BE2C (cell line): ENCODE data around the gene TEX101.
"Not testable (repeated sequence)": the region's sequence is repeated elsewhere in the genome, so short reads cannot be mapped to it uniquely, and the experiment has no call there.

Experiments
- DNase-seq: peaks from one replicate; pipeline ENCODE4 v3.0.0-alpha.2; 2020
- H3K27me3 ChIP-seq: fragments of 250-450 bp; sonication (Bioruptor Pico); 2 replicates; pipeline ENCODE4 v1.5.1; 2020; ENCODE audit warnings: mild to moderate bottlenecking
- H3K36me3 ChIP-seq: fragments of 250-450 bp; sonication (Bioruptor Pico); 2 replicates; pipeline ENCODE4 v1.5.1; 2020; ENCODE audit warnings: mild to moderate bottlenecking
- H3K4me1 ChIP-seq: fragments of 250-450 bp; sonication (Bioruptor Pico); 2 replicates; pipeline ENCODE4 v1.5.1; 2020
- H3K4me3 ChIP-seq: 2 replicates; pipeline ENCODE4 v1.5.1; 2011; ENCODE audit warnings: low read depth, low read length
- H3K9me3 ChIP-seq: fragments of 250-450 bp; sonication (Bioruptor Pico); 2 replicates; pipeline ENCODE4 v1.5.1; 2020
- CTCF ChIP-seq: IDR thresholded peaks from 2 replicates; pipeline ENCODE4 v1.5.1; 2012; ENCODE audit warnings: mild to moderate bottlenecking, low read depth, low read length

TEX101 gene

GRCh38 chr19:43430976-43431375 lies 16.3 kb downstream of the TEX101 start:
- no peak for TF ChIP-seq CTCF
- Histone ChIP-seq H3K27me3 (no peaks in the 10 kb centered on the region), H3K4me1 (no peaks in the 10 kb centered on the region)

GRCh38 chr19:43433358-43433673 lies 18.6 kb downstream of the TEX101 start:
- H3K4me3 ChIP-seq = no peak overlapping the region
- H3K9me3 ChIP-seq = no peaks in the 10 kb centered on the region
- H3K36me3 ChIP-seq = no peaks in the 10 kb centered on the region
- DNase-seq = no peak
- no peak for TF ChIP-seq CTCF
- no peaks in the 10 kb centered on the region for H3K27me3 ChIP-seq
- H3K4me1 ChIP-seq = no peaks in the 10 kb centered on the region

More at GRCh38 chr19:43430976-43431375, 16.3 kb downstream of the TEX101 start:
- no peak for DNase-seq
- Histone ChIP-seq H3K4me3 (no peak overlapping the region), H3K9me3 (no peaks in the 10 kb centered on the region), H3K36me3 (no peaks in the 10 kb centered on the region)

GRCh38 chr19:43433689-43434088 lies 19.0 kb downstream of the TEX101 start:
- Histone ChIP-seq H3K4me1 (no peaks in the 10 kb centered on the region), H3K4me3 (no peak overlapping the region), H3K27me3 (no peaks in the 10 kb centered on the region), H3K9me3 (no peaks in the 10 kb centered on the region), H3K36me3 (no peaks in the 10 kb centered on the region)
- DNase-seq = no peak
- no peak for TF ChIP-seq CTCF

- no peak overlapping the region for H3K4me3 ChIP-seq
- no peak for DNase-seq
- H3K9me3 ChIP-seq = no peaks in the 10 kb centered on the region
- no peaks in the 10 kb centered on the region for H3K27me3 ChIP-seq
- TF ChIP-seq CTCF = no peak
- H3K36me3 ChIP-seq = no peaks in the 10 kb centered on the region
- no peaks in the 10 kb centered on the region for H3K4me1 ChIP-seq
Measured at GRCh38 chr19:43435775-43436174, 21.1 kb downstream of the TEX101 start.

- not testable (repeated sequence) for H3K9me3 ChIP-seq, H3K36me3 ChIP-seq, H3K27me3 ChIP-seq, H3K4me1 ChIP-seq, DNase-seq, H3K4me3 ChIP-seq
Measured at GRCh38 chr19:43437284-43437683, 22.6 kb downstream of the TEX101 start.

DNA sequence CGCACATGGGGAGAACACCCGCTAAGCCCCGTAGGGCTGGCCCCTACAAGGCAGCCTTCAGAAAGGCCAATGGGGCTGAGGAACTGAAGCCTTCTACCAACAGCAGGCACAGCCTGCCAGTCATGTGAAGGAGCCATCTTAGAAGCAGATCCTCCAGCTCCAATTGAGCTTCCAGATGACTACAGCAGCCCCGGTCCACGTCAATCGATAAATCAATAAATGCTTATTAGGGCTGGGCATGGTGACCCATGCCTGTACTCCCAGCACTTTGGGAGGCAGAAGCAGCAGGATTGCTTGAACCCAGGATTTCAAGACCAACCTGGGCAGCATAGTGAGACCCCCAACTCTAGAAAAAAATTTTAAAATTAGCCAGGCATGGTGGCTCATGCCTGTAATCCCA lies 23.0 kb downstream of the TEX101 start:
- Histone ChIP-seq H3K9me3 (no peaks in the 10 kb centered on the region), H3K27me3 (no peaks in the 10 kb centered on the region), H3K36me3 (no peaks in the 10 kb centered on the region), H3K4me1 (no peaks in the 10 kb centered on the region), H3K4me3 (no peak overlapping the region)
- no peak for TF ChIP-seq CTCF
- no peak for DNase-seq
